IMR-90 (cell line): Measurements from ENCODE around the gene USP14. TPM values are rescaled to one million over a fixed set of nuclear protein-coding genes. Genes with fewer than 3 reads are reported as not detected.

Experiments
- ATAC-seq: fragments of 200-7000 bp; cut with Tn5 transposase; 2 replicates; pipeline ENCODE4 v1.9.1; 2020; ENCODE audit warnings: low read depth, mild to moderate bottlenecking, moderate library complexity
- BruUV-seq: library from RNA; stranded (reverse); fragments of 400-500 nt; replicated peaks from 2 replicates; lab custom pipeline; 2021; lab: Mats Ljungman, UMichigan
- CTCF ChIA-PET: fragments of 300-600 bp; formaldehyde crosslinking; extraction: SDS; loops from one replicate; lab custom pipeline; 2021; ENCODE audit warnings: antibody characterized with exemption; lab: Yijun Ruan, JAX
- POLR2A ChIA-PET: fragments of 300-600 bp; sonication (Branson Sonifier 250); formaldehyde crosslinking; loops from one replicate; lab custom pipeline; 2022; ENCODE audit warnings: antibody characterized with exemption; ENCODE audit not compliant: unreplicated experiment; lab: Charles Lee
- DNase-seq: peaks from one replicate; pipeline ENCODE4 v3.0.0; 2013
- H2AFZ ChIP-seq: replicated peaks from 2 replicates; pipeline ENCODE3; 2013; ENCODE audit warnings: low read length, mild to moderate bottlenecking; ENCODE audit not compliant: poor library complexity
- H2AK5ac ChIP-seq: 2 replicates; pipeline ENCODE4 v1.6.1; 2013; ENCODE audit warnings: low read depth, low read length, inconsistent platforms
- H2AK9ac ChIP-seq: replicated peaks from 2 replicates; pipeline ENCODE3; 2013; ENCODE audit warnings: mild to moderate bottlenecking, low read depth, low read length, moderate library complexity; ENCODE audit not compliant: poor library complexity
- H2BK120ac ChIP-seq: 2 replicates; pipeline ENCODE4 v1.6.1; 2013; ENCODE audit warnings: low read depth, low read length, inconsistent platforms
- H2BK15ac ChIP-seq: 3 replicates; pipeline ENCODE4 v1.6.1; 2013; ENCODE audit warnings: low read depth, low read length, inconsistent platforms
- H2BK20ac ChIP-seq: 2 replicates; pipeline ENCODE4 v1.6.1; 2013; ENCODE audit warnings: low read depth, mild to moderate bottlenecking, inconsistent platforms, low read length, moderate library complexity
- H2BK5ac ChIP-seq: 2 replicates; pipeline ENCODE4 v1.6.1; 2013; ENCODE audit warnings: mild to moderate bottlenecking, low read depth, low read length, inconsistent platforms; ENCODE audit not compliant: poor library complexity, severe bottlenecking
- H3K14ac ChIP-seq: replicated peaks from 2 replicates; pipeline ENCODE4 v1.6.1; 2013; ENCODE audit warnings: low read depth, low read length, inconsistent platforms
- H3K18ac ChIP-seq: 2 replicates; pipeline ENCODE4 v1.6.1; 2013; ENCODE audit warnings: low read depth, low read length, control low read depth
- H3K23ac ChIP-seq: 2 replicates; pipeline ENCODE4 v1.6.1; 2013; ENCODE audit warnings: low read depth, low read length, inconsistent platforms
- H3K27ac ChIP-seq: 2 replicates; pipeline ENCODE4 v1.5.1; 2013; ENCODE audit warnings: mild to moderate bottlenecking, control low read depth, low read length; ENCODE audit not compliant: insufficient read depth
- H3K27me3 ChIP-seq: 2 replicates; pipeline ENCODE4 v1.6.1; 2013; ENCODE audit warnings: low read length; ENCODE audit not compliant: control insufficient read depth, insufficient read depth
- H3K36me3 ChIP-seq: 2 replicates; pipeline ENCODE4 v1.6.1; 2013; ENCODE audit warnings: low read length, mixed read lengths; ENCODE audit not compliant: control insufficient read depth, insufficient read depth
- H3K4ac ChIP-seq: 2 replicates; pipeline ENCODE4 v1.6.1; 2013; ENCODE audit warnings: low read depth, low read length, inconsistent platforms
- H3K4me1 ChIP-seq: 2 replicates; pipeline ENCODE4 v1.6.1; 2013; ENCODE audit warnings: low read length, mixed read lengths; ENCODE audit not compliant: control insufficient read depth, insufficient read depth
- H3K4me2 ChIP-seq: 2 replicates; pipeline ENCODE4 v1.6.1; 2013; ENCODE audit warnings: low read depth, mild to moderate bottlenecking, control low read depth, low read length, moderate library complexity
- H3K4me3 ChIP-seq: 2 replicates; pipeline ENCODE4 v1.5.1; 2013; ENCODE audit warnings: low read depth, mild to moderate bottlenecking, control low read depth, low read length, moderate library complexity; ENCODE audit not compliant: insufficient read depth
- H3K56ac ChIP-seq: 2 replicates; pipeline ENCODE4 v1.6.1; 2013; ENCODE audit warnings: low read length, inconsistent platforms; ENCODE audit not compliant: insufficient read depth; ENCODE audit errors: extremely low read depth
- H3K79me1 ChIP-seq, 2 experiments: 2 replicates each; pipeline ENCODE4 v1.6.1; 2013; ENCODE audit warnings: low read length in 2 of 2, inconsistent platforms in 1 of 2, low read depth in 1 of 2
- H3K9ac ChIP-seq: 2 replicates; pipeline ENCODE4 v1.6.1; 2013; ENCODE audit warnings: low read depth, low read length, control low read depth
- H3K9me1 ChIP-seq: 2 replicates; pipeline ENCODE4 v1.6.1; 2013; ENCODE audit warnings: low read length, inconsistent platforms; ENCODE audit not compliant: insufficient read depth
- H3K9me3 ChIP-seq: 2 replicates; pipeline ENCODE4 v1.6.1; 2013; ENCODE audit warnings: low read length; ENCODE audit not compliant: control insufficient read depth, insufficient read depth
- H4K20me1 ChIP-seq: 2 replicates; pipeline ENCODE4 v1.6.1; 2013; ENCODE audit warnings: low read length, inconsistent platforms; ENCODE audit not compliant: insufficient read depth
- H4K5ac ChIP-seq: 2 replicates; pipeline ENCODE4 v1.6.1; 2013; ENCODE audit warnings: mild to moderate bottlenecking, low read depth, low read length, control low read depth
- H4K8ac ChIP-seq, 2 experiments: 2 replicates each; pipeline ENCODE4 v1.6.1; 2013; ENCODE audit warnings: low read depth in 2 of 2, low read length in 2 of 2, control low read depth in 1 of 2, inconsistent platforms in 1 of 2
- H4K91ac ChIP-seq: 2 replicates; pipeline ENCODE4 v1.6.1; 2013; ENCODE audit warnings: low read depth, low read length, inconsistent platforms; ENCODE audit not compliant: insufficient read depth
- BHLHE40 ChIP-seq: fragments of 150-350 bp; IDR thresholded peaks from 2 replicates; pipeline ENCODE4 v1.6.1; 2016; ENCODE audit warnings: mild to moderate bottlenecking, low read depth, low read length
- CEBPB ChIP-seq: IDR thresholded peaks from 2 replicates; pipeline ENCODE4 v1.6.1; 2012; ENCODE audit warnings: low read depth, low read length, improper control_type of control experiment
- CHD1 ChIP-seq: IDR thresholded peaks from 2 replicates; pipeline ENCODE4 v1.6.1; 2012; ENCODE audit warnings: low read depth, low read length, improper control_type of control experiment
- FOS ChIP-seq: fragments of 150-350 bp; IDR thresholded peaks from 2 replicates; pipeline ENCODE4 v1.6.1; 2016; ENCODE audit warnings: low read depth, low read length
- MAZ ChIP-seq: IDR thresholded peaks from 2 replicates; pipeline ENCODE4 v1.6.1; 2012; ENCODE audit warnings: low read depth, mild to moderate bottlenecking, low read length, improper control_type of control experiment, moderate library complexity, borderline replicate concordance
- MXI1 ChIP-seq: IDR thresholded peaks from 2 replicates; pipeline ENCODE4 v1.6.1; 2012; ENCODE audit warnings: low read depth, mild to moderate bottlenecking, low read length, moderate library complexity, borderline replicate concordance
- NFE2L2 ChIP-seq: fragments of 150-350 bp; IDR thresholded peaks from 2 replicates; pipeline ENCODE4 v1.6.1; 2016; ENCODE audit warnings: low read depth, mild to moderate bottlenecking, low read length
- POLR2A ChIP-seq: IDR thresholded peaks from 2 replicates; pipeline ENCODE4 v1.6.1; 2012; ENCODE audit warnings: mild to moderate bottlenecking, low read depth, low read length
- RAD21 ChIP-seq: IDR thresholded peaks from 2 replicates; pipeline ENCODE4 v1.6.1; 2012; ENCODE audit warnings: low read length, improper control_type of control experiment
- RCOR1 ChIP-seq: IDR thresholded peaks from 2 replicates; pipeline ENCODE4 v1.6.1; 2012; ENCODE audit warnings: mild to moderate bottlenecking, low read length, improper control_type of control experiment; ENCODE audit not compliant: insufficient replicate concordance
- RFX5 ChIP-seq: IDR thresholded peaks from 2 replicates; pipeline ENCODE4 v1.8.0; 2012; ENCODE audit warnings: low read depth, mild to moderate bottlenecking, low read length, moderate library complexity
- SMC3 ChIP-seq: fragments of 150-350 bp; IDR thresholded peaks from 2 replicates; pipeline ENCODE4 v1.6.1; 2016; ENCODE audit warnings: low read depth, mild to moderate bottlenecking, antibody characterized with exemption, low read length, moderate library complexity
- WGBS, 2 experiments: methylation state at CpG; one replicate each; pipeline versions ENCODE4 v1.1.5 to v1.1.7; 2013; ENCODE audit warnings: missing lambda C conversion rate in 2 of 2; ENCODE audit not compliant: insufficient read length in 1 of 2; ENCODE audit errors: extremely low coverage in 2 of 2; 5-methylcytosine and 5-hydroxymethylcytosine counted together
- dilution Hi-C: fragments of 300-500 bp; cut with HindIII; formaldehyde crosslinking; loops from one replicate; pipeline ENCODE4 v1.14.3; 2018; ENCODE audit warnings: low sequenced_read_pairs; ENCODE audit not compliant: unreplicated experiment
- in situ Hi-C: fragments of 300-500 bp; cut with MboI; formaldehyde crosslinking; loops from 3 replicates; pipeline ENCODE4 v1.14.3; 2019; ENCODE audit warnings: low sequenced_read_pairs, inconsistent platforms, mixed read lengths
- intact Hi-C: fragments of 100-400 bp; cut with micrococcal nuclease; formaldehyde crosslinking; loops from 2 replicates; pipeline ENCODE4 v1.10.0; 2022
- polyA plus RNA-seq, 3 experiments: library from polyadenylated mRNA; depleted of rRNA; stranded (reverse); fragments of >200 nt; gene quantifications; 2 replicates each; pipeline ENCODE4 v1.2.3, GENCODE V29; 2012; ENCODE audit warnings: low replicate concordance in 1 of 3
- total RNA-seq: library from RNA; depleted of rRNA; stranded (reverse); fragments of >200 nt; gene quantifications from 2 replicates; pipeline ENCODE4 v1.2.3, GENCODE V29; 2012
- TF ChIP-seq, protein P1 (sequence below): conservative IDR thresholded peaks from 2 replicates; pipeline ENCODE4 v1.5.1; 2012; ENCODE audit warnings: mild to moderate bottlenecking, low read depth, low read length, improper control_type of control experiment

The USP14 gene
- total and polyA plus RNA-seq, 2 of the 4 experiments (the other 2 are of a cell fraction) = 11.5 to 32.4 TPM

DNA sequence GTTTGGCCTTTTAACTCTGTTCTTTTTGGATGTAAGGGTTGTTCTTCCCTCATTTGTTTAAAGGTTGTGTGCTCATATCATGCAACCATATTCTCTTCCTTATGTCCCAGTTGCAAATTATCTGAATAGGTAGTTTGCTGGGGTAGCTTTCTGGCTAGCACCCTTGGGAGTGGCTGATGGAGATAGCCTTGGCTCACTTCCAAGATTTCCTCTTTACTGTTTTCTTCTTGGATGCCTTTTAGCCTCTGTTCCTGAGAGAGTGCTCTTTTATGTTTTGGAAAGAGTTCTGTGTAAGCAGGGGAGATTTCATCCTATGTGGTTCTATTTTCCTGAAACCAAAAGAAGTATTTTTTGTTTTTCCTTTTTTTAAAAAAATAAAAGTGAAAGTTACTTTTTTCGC, 25.4 kb downstream of the USP14 start:
- Histone ChIP-seq H2BK120ac (no peak overlapping the region), H3K56ac (no peak overlapping the region), H3K14ac (no peak overlapping the region), H3K9me1 (peaks cover 3% of the 10 kb centered on the region; the same call in 1 of the 2 replicates), H3K79me1 (peaks cover 13 to 33% of the 10 kb centered on the region in 2 experiments), H3K27ac (no peak overlapping the region), H3K27me3 (no peaks in the 10 kb centered on the region), H3K23ac (no peak overlapping the region), H3K18ac (no peak overlapping the region), H4K20me1 (no peaks in the 10 kb centered on the region; the same call in none of the 2 replicates), H3K4me2 (no peak overlapping the region), H2BK15ac (no peak overlapping the region), H3K9ac (no peak overlapping the region), H3K9me3 (no peaks in the 10 kb centered on the region), H4K8ac (no peak overlapping the region), H2AK9ac (no peak overlapping the region), H2BK5ac (no peak overlapping the region), H2AFZ (no peak overlapping the region), H2BK20ac (no peak overlapping the region), H3K36me3 (peaks cover 12% of the 10 kb centered on the region), H3K4ac (no peak overlapping the region), H2AK5ac (no peak overlapping the region), H4K91ac (no peak overlapping the region), H4K5ac (no peak overlapping the region), H3K4me3 (no peak overlapping the region), H3K4me1 (no peaks in the 10 kb centered on the region)
- BruUV-seq = no TSS peak
- no peak for DNase-seq
- ATAC-seq = no peak
- ChIA-PET POLR2A (no interaction called here), CTCF (no interaction called here)
- TF ChIP-seq POLR2A = no peak
- TF ChIP-seq RFX5 = no peak
- TF ChIP-seq RAD21 = no peak
- TF ChIP-seq CHD1 = no peak
- TF ChIP-seq, protein P1, sequence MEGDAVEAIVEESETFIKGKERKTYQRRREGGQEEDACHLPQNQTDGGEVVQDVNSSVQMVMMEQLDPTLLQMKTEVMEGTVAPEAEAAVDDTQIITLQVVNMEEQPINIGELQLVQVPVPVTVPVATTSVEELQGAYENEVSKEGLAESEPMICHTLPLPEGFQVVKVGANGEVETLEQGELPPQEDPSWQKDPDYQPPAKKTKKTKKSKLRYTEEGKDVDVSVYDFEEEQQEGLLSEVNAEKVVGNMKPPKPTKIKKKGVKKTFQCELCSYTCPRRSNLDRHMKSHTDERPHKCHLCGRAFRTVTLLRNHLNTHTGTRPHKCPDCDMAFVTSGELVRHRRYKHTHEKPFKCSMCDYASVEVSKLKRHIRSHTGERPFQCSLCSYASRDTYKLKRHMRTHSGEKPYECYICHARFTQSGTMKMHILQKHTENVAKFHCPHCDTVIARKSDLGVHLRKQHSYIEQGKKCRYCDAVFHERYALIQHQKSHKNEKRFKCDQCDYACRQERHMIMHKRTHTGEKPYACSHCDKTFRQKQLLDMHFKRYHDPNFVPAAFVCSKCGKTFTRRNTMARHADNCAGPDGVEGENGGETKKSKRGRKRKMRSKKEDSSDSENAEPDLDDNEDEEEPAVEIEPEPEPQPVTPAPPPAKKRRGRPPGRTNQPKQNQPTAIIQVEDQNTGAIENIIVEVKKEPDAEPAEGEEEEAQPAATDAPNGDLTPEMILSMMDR = no peak
- TF ChIP-seq MXI1 = no peak
- TF ChIP-seq CEBPB = no peak
- no peak for TF ChIP-seq SMC3
- TF ChIP-seq NFE2L2 = no peak
- no peak for TF ChIP-seq RCOR1
- no peak for TF ChIP-seq BHLHE40
- TF ChIP-seq FOS = no peak
- TF ChIP-seq MAZ = no peak
- intact Hi-C loops (no loop called here), dilution Hi-C loops (no loop called here), in situ Hi-C loops (no loop called here)
- no CpG with 5 or more reads among the region's 1 CpG for WGBS, 2 experiments
